Activated naive CD4-positive, alpha-beta T cell treated with anti-CD3 and anti-CD28 coated beads, Interleukin-2, amount 50 U/mL, for 16 hours (primary cell): ENCODE results near the gene ARHGEF2.
"Not testable (repeated sequence)": the region's sequence is repeated elsewhere in the genome, so short reads cannot be mapped to it uniquely, and the experiment has no call there.

ENCODE experiments used
- DNase-seq: peaks from one replicate; pipeline ENCODE4 v3.0.0-alpha.2; 2020

Gene ARHGEF2

DNA sequence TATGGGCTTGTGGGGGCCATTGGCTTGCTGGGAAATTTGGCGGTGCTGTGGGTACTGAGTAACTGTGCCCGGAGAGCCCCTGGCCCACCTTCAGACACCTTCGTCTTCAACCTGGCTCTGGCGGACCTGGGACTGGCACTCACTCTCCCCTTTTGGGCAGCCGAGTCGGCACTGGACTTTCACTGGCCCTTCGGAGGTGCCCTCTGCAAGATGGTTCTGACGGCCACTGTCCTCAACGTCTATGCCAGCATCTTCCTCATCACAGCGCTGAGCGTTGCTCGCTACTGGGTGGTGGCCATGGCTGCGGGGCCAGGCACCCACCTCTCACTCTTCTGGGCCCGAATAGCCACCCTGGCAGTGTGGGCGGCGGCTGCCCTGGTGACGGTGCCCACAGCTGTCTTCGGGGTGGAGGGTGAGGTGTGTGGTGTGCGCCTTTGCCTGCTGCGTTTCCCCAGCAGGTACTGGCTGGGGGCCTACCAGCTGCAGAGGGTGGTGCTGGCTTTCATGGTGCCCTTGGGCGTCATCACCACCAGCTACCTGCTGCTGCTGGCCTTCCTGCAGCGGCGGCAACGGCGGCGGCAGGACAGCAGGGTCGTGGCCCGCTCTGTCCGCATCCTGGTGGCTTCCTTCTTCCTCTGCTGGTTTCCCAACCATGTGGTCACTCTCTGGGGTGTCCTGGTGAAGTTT, 36.4 kb downstream of the ARHGEF2 start:
- no peak for DNase-seq

DNA sequence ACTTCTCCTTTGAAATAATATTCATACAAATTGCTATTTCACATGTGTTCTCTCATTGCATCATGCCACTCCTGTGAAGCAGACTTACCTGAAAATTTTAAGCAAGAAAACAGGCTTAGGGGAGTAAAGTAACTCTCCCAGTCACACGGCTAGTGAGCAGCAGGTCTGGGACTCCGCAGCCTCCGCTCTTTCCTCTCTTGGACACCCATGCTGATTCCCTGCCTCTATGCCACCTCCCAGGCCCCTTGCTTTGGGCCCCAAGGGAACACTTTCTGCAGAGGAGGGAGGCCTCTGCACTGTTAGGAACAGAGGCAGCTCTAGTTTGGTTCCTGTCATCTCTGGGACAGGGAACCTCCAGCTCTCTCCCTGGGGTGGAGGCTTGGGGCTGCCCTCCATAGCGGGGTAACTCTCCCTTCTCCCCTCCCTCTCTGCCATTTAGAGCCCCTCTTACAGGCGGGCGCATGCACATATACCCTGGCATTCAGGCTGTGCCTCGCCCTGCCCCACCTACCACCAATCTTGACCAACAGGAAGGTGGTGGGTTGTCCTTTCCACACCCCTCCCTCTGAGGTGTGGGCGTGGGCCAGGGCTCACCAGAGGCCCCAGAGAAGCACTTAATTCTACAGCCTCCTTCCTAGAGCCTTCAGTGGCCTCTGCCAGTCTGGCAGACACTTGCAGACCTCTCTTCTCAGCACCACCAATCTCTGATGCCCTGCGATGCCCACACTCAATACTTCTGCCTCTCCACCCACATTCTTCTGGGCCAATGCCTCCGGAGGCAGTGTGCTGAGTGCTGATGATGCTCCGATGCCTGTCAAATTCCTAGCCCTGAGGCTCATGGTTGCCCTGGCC, 37.1 kb downstream of the ARHGEF2 start, which contains the start of gene RXFP4:
Gene RXFP4 (plus strand): TSS at position 646 of the 852 bp plus-strand sequence. CDS start 72 bp downstream, at position 718.
- no peak for DNase-seq

DNA sequence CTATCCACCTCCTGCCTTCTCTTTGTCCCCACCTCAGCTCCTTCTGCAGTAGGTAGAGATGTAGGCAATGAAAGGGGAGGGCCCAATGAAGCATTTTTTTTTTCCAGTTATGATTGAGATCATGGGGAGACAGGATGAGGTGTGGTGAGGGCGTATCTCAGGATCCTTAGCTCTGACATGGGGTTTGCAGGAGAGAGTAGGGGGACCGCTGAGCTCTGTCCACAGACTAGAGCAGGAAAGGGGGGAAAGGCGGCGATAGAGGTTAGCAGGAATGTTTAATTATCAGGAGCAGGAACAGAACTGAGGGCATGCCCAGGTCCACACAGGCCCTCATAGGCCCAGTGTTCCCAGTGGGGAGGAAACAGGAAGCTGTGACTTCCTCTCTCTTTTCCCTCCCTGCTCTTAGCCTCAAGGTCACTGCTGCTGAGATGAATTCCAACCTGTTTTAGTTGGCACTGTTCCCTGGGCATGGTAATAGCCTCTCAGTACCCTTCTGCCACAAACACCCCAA, 37.8 kb downstream of the ARHGEF2 start:
- no peak for DNase-seq

DNA sequence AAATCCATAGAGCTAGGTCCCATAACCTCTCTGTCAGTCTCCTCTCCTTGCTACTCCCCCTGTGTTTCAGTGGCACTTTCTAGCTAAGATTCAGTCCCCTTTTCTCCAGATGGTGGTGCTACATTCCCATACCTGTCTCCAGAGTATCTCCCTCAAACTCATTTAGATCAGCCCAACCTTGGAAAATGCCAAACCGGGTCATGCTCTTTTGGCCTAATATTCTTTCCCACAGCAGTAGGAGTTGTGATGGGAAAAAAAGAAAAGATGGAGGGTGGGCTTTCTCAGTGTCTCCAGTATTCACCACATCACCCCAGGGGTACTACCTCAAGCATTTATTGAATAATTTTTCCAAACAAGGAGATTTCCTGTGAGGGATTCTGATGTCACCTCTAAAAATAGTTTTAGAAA, 40.1 kb downstream of the ARHGEF2 start:
- DNase-seq: no peak

DNA sequence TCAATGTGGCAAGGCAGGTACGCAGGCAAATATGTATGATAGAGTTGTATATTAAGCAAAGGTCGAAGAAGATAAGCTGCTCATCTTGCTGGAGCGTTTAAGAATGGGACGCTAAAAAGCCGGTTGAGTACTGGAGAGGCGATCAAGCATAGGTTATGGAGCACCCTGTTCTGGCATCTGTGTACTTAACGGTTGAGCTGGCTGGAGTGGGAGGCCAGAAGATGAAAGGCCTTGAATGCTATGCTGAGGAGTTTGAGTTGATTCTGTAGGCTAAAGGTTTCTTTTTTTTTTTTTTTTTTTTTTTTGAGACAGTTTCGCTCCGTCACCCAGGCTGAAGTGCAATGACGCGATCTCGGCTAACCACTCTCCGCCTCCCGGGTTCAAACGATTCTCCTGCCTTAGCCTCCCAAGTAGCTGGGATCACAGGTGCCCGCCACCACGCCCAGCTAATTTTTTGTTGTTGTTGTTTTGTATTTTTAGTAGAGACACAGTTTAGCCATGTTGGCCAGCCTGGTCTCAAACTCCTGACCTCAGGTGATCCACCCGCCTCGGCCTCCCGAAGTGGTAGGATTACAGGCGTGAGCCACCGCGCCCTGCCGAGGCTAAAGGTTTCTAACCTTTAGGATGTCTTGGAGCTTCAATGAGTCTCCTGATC, 43.3 kb downstream of the ARHGEF2 start:
- DNase-seq: no peak

DNA sequence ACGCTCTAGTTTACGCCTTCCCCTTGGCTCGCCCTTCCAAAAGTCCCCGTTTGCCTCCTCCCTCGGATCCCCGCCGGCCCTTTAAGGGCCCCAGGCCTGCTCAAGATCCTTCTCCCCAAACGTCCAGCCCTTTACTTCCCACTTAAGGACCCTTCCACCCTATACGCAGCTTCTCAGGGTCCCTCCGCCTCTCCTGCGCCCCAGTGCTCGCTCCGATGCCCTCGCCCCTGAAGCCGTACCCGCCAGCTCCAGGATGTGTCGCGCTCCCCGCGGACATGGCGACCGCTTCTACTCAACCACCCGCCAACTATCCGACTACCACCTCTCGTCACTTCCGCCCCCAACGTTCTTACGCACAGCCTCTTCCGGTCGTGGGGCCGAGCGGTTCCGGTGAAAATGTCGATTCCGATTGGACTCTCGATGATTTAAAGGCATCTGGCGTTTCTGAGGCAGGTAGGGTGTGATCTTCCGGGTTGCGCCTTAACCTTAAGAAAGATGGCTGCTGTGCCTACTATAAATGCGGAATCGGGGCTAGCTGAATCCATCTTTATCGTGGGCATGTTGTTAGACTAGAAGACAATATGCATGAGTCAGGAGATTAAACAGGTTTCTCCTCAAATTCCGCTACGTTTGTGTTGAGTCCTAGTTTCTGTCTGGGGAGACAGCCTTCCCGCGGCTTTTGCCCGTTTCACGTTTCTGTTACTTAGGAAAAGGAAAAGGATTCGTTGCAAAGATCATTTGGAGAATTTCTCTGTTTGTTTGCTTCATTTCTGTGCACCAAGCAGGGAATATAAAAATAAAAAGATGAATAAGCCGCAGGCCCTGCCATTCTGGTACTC, 44.0 kb downstream of the ARHGEF2 start, which contains the start of gene KHDC4:
Gene KHDC4 (minus strand): TSS at position 317 of the 839 bp plus-strand sequence. CDS start 40 bp downstream, at position 277.
- peak; percentile 92 for DNase-seq

DNA sequence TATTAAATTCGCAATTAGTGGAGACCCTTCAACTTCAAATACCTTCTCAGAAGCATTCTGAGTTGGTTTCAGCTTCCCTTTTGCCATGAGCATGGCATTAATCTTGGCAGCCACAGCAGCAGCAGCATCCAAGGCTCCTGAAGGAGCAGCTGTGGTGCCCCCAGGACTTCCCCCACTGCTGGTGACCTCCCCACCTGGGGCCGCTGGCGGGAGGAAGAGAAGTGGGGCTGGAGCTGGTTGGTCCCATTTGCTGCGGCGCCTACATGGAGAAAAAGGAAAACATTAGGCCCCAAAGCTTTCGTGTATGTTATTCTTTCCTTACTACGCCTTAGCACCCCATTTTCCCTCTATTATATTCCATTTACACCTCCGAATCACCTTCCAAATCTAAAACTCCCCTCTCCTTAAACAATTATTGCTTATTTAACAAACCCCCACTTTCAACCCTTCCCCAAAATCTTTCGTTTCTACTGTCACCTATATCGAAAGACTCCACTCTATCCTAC, 44.7 kb downstream of the ARHGEF2 start:
- DNase-seq: no peak

DNA sequence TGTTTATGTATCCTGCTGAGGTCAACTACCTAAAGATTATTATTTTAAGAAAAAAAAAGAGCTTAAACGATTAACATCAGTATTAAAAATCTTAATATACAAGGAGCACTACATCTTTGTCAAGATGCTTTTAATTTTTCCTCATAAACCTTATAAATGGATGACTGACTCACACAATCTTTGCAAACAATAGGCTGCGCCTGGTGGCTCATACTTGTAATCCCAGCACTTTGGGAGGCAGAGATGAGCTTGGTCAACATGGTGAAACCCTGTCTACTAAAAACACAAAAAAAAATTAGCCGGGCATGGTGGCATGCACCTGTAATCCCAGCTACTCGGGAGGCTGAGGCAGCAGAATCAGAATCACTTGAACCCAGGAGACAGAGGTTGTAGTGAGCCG, 45.9 kb downstream of the ARHGEF2 start:
- DNase-seq: no peak

DNA sequence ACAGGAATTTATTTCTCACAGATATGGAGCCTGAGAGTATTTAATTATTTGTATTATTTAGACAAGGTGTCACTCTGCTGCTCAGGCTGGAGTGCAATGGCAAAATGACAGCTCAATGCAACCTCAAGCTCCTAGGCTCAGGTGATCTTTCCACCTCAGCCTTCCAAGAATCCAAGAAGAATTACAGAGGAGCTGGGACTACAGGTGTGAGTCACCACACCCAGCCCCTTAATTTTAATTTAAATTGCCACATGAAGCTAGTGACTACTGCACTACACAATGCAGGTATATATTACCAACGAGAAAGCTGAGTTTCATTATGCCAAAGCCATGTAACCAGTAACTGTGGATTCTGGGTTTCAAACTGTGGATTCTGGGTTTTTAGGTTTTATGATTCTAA, 46.3 kb downstream of the ARHGEF2 start:
- no peak for DNase-seq

DNA sequence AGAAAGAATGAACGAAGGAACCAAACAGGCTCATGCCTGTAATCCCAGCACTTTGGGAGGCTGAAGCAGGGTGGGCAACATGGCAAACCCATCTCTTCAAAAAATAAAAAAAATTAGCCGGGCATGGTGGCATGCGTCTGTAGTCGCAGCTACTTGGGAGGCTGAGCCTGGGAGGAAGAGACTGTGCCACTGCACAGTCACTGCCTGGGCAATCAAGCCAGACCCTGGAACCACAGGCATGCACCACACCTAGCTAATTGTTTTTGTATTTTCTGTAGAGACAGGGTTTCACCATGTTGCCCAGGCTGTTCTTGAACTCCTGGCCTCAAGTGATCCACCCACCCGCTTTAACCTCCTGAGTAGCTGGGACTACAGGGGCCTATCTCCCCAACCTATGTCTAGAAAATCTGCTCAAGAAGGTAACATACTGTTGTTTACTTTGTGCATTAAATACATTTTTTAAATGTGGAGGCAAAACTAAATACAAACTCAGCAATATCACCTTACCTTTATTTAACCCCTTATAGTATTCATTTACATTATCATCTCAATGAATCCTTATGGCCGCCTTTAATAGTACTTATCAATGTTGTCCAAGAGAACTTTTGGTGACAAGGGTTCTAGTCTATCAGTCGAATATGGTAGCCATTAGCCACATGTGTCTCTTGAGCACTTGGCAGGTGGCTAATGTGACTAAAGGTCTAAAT, 46.9 kb downstream of the ARHGEF2 start:
- DNase-seq: no peak

DNA sequence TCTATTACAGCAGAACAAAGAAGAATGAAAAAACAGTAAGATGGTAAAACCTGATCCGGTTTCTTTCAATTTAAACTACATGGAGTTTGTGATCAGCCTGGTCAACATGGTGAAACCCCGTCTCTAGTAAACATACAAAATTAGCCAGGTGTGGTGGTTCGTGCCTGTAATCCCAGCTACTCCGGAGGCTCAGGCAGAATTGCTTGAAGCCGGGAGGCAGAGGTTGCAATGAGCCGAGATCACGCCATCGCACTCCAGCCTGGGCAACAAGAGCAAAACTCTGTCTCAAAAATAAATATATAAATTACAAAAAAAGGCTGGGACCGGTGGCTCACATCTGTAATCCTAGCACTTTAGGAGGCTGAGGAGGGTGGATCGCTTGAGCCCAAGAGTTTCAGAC, 47.6 kb downstream of the ARHGEF2 start:
- DNase-seq: not testable (repeated sequence)

DNA sequence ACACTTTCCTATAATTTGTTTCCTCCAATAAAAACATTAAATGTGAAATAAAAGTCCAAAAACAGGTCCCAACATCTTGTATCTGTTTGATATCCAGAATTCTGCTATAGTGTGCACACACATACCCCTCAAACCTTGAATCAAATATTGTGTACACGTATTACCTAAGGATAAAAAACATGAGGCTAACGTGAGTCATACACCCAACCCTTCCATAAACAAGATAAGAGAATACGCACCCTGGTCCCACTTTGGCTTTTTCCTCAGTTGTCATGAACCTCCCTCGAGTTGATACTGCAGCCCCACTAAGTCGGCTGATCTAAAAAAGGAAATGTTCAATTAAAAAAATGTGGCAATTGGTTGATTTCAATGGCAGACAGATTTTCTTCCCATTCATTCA, 49.3 kb downstream of the ARHGEF2 start:
- DNase-seq: no peak

DNA sequence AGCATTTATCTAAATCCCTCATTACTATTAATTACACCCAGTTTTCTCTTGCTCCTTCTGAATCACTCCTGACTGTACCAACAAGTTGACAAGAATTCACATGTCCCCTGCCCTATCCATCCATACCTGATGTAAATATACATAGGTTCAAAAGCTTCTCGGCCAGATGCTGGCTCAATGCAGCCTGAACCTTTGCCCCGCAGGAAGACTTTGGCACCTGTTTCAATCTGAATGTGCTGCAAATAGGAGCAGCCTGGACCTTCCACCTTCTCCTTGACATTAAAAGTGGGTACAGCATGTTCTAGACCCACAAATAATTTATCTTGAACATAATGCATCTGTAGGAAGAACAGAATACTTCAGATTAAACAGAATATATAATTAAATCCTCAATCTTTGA, 52.8 kb downstream of the ARHGEF2 start:
- DNase-seq: no peak

DNA sequence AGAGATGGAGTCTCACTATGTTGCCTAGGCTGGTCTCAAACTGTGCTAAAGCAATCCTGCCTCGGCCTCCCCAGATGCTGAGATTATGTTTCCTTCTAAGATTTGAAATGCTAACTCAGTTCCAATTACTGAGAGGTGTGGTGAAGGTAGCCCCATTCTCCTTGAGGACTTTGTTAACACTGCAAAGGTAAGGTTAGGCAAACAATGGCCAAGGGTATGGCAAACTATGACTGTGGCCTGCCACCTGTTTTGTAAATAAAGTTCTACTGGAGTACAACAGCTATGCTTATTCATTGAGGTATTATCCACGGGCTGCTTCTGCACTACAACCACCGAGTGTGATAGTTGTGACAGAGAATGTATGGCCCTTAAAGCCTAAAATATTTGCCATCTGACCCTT, 57.6 kb downstream of the ARHGEF2 start:
- no peak for DNase-seq

DNA sequence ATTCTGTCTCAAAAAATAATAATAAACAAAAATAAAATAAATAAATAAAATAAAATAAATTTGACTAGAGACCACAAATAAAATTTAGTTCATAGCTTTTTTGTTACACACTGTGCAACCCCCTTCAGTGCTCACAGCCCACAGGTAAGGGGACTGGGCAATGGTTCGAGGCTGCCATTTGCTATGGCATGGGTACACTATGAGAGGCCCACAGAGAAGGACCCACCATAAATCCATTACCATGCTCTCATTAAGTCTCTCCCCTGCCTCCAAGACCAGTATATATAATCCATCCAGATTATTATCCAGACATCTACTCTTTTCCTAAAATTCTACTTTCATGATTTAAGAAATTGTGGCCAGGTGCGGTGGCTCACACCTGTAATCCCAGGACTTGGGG, 58.5 kb downstream of the ARHGEF2 start:
- DNase-seq: no peak

DNA sequence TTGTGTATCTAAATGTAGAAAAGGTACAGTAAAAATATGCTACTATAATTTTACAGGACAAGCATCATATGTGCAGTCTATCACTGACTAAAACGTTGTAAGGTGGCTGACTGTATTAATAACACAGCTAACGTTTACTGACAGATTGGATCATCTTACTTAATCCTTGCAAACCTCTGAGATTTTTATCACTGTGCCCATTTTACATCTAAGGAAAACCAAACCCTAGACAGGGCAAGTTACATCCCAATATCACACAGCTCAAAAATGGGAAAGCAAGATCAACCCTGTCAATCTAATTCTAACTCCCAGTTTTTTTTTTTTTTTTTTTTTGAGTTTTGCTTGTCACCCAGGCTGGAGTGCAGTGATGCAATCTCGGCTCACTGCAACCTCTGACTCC, 59.7 kb downstream of the ARHGEF2 start:
- no peak for DNase-seq

DNA sequence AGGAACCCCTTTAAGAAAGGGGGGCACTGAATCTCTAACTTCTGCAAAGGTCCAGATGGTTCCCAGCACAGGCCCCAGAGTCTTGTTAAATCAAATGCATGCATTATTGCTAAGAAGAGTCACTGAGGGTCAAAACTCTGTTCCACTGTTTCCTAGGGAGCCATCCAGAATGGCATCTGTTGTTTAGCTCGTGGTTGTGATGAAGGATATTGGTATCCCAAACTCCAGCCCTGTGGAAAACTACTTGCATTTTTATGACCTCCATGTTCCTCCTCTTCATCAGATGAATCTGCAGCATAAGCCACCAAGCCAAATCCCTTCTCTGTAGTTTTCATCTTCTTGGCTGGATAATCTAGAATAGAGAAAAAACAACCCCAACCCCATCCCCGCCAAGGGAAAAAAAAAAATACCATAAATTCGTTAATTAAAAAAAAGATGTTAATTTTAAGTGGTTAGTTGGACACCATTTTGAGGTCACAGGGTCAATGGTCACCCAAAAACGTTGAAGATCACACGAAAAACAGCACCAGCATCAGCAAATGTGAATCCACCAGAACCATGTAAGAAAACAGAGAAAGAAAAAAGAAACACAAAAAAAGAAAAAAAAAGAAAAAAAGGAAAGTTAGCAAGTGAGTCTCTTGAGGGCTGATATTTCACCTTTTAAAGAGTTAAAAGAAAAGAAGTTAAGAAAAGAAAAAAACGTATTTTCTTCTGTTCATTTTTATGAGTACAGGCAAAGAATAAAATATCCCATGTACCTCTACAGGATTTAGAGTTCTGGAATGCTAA, 64.2 kb downstream of the ARHGEF2 start:
- DNase-seq: no peak

DNA sequence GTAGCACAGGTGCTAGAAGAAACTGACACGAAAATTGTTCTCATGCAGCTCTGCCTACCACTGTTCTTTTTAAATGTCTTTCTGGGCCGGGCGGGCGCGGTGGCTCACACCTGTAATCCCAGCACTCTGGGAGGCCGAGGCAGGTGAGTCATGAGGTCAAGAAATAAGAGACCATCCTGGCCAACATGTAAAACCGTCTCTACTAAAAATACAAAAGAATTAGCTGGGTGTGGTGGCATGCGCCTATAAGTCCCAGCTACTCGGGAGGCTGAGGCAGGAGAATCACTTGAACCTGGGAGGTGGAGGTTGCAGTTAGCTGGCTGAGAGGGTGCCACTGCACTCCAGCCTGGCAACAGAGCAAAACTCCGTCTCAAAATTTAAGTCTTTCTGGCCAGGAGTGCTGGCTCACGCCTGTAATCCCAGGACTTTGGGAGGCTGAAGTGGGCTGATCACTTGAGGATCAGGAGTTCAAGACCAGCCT, 66.3 kb downstream of the ARHGEF2 start:
- no peak for DNase-seq

DNA sequence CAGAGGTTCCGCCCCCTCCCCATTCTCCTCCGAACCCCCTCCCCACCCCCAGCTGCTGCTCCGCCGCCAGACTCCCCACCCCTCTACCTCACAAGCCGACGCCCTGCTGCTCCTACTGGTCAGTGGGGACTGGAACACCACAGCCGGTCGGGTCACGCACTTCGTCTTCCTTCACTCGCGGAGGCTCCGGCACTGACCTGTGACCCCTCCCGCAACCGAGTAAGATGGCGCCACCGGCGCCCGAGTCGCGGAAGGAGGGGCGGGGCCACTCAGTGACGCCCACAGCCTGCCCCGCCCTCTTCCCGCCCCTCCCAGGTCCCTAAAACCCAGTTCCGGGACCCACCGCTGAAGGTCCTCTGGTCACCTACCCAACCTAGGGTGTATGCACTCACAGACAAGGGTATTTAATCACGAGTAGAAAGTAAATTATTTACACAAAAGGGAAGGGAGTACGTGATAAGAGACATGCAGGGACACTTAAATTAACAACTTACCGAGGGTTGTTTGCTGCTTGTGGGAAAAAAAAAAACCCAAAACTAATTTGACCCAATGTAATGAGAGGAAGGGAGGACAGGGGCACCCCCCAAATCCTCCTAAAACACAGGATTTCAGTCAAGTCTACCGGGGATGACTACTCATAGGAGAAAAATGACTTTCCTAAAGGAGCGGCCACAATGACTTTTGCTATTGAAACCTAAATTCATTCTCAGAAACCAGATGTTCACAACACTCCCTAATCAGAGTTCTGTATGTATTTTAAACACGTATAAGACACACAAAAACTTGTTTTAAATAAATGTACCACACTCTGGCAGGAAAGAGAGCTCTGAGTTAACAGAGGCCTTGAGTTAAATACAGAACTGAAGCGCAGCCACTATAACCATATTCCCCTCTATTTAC, 66.9 kb downstream of the ARHGEF2 start, which contains the start of gene RIT1:
Gene RIT1 (minus strand): TSS at position 194 of the 900 bp plus-strand sequence. CDS start 588 bp downstream, outside the sequence.
- peak; percentile 82 for DNase-seq
